Naive thymus-derived CD8-positive, alpha-beta T cell (primary cell): ENCODE measurements around the gene ANXA6. TPM values are rescaled to one million over a fixed set of nuclear protein-coding genes. Genes with fewer than 3 reads are reported as not detected.

Experiments used
- ATAC-seq, 2 donors: fragments of 150-1000 bp; cut with Tn5 transposase in 1 of 2; sonication (Bioruptor Pico), chemical (Tn5 transposase) in 1 of 2; 1 replicate in 1 of 2; 2 replicates in 1 of 2; pipeline ENCODE4 v1.10.0; 2021; ENCODE audit warnings: mild to moderate bottlenecking in 2 of 2, moderate library complexity in 2 of 2
- POLR2A ChIA-PET: fragments of 350-600 bp; sonication (Branson Sonifier 250); formaldehyde crosslinking; loops from one replicate; lab custom pipeline; 2021; ENCODE audit warnings: antibody characterized with exemption; lab: Charles Lee
- DNase-seq, 10 donors: peaks; one replicate each; pipeline versions ENCODE4 v3.0.0 to v3.0.0-alpha.2; 2020 to 2022
- H3K27ac Mint-ChIP-seq, 10 donors: one replicate each; pipeline ENCODE4 v1.8.0; 2020 to 2022; ENCODE audit warnings: mild to moderate bottlenecking in 10 of 10, mixed read lengths in 10 of 10, moderate library complexity in 4 of 10, inconsistent platforms in 1 of 10
- H3K27me3 Mint-ChIP-seq, 5 donors: one replicate each; pipeline ENCODE4 v1.8.0; 2021 to 2022; ENCODE audit warnings: mixed read lengths in 5 of 5
- H3K36me3 Mint-ChIP-seq, 3 donors: one replicate each; pipeline ENCODE4 v1.8.0; 2020 to 2022; ENCODE audit warnings: mixed read lengths in 3 of 3, mild to moderate bottlenecking in 2 of 3, inconsistent platforms in 1 of 3
- H3K4me1 Mint-ChIP-seq, 4 donors: one replicate each; pipeline ENCODE4 v1.8.0; 2021 to 2022; ENCODE audit warnings: mixed read lengths in 4 of 4
- H3K4me3 Mint-ChIP-seq, 10 donors: one replicate each; pipeline ENCODE4 v1.8.0; 2020 to 2022; ENCODE audit warnings: mild to moderate bottlenecking in 10 of 10, mixed read lengths in 10 of 10, moderate library complexity in 6 of 10, inconsistent platforms in 1 of 10
- H3K9me3 Mint-ChIP-seq, 9 donors: one replicate each; pipeline ENCODE4 v1.8.0; 2020 to 2022; ENCODE audit warnings: mixed read lengths in 9 of 9, mild to moderate bottlenecking in 3 of 9, inconsistent platforms in 1 of 9, moderate library complexity in 1 of 9
- polyA plus RNA-seq, 3 donors: library from polyadenylated mRNA; unstranded; fragments of 300-500 nt; fragmentation: Illumina TruSeq; gene quantifications; one replicate each; pipeline ENCODE4 v1.2.3, GENCODE V29; 2021
- total RNA-seq, 8 experiments: library from RNA in 2 of 8; stranded (reverse) in 2 of 8; gene quantifications; one replicate each; pipeline ENCODE4 v1.2.3 and lab custom pipeline; 2021 to 2026

ANXA6 gene
- total and polyA plus RNA-seq, 5 experiments from 2014 or later: 242 to 359 (median 318) TPM

- H3K9me3 Mint-ChIP-seq: no peaks in the 10 kb centered on the region
- DNase-seq (no peak), ATAC-seq (no peak)
- H3K27me3 Mint-ChIP-seq: no peaks in the 10 kb centered on the region
- peaks cover 33 to 83% (median 81%) of the 10 kb centered on the region in 4 donors for H3K4me1 Mint-ChIP-seq
- POLR2A ChIA-PET: interaction anchor here (1.0 to 3.1 kb wide), 5 partner anchors 8 to 25 kb away, joined by 3 to 16 read pairs (median 3); partner anchors contain the start of gene TNIP1
- H3K36me3 Mint-ChIP-seq: peaks cover 0 to 30% (median 12%) of the 10 kb centered on the region in 3 donors
- H3K4me3 Mint-ChIP-seq: no peak overlapping the region
- H3K27ac Mint-ChIP-seq: peak overlapping the region; percentile 35 to 93 (median 90)
Measured at GRCh38 chr5:151097061-151097460, 60.5 kb downstream of the ANXA6 start.

- H3K27ac Mint-ChIP-seq: peak overlapping the region; percentile 63 to 92 (median 90)
- ATAC-seq: no peak
- H3K9me3 Mint-ChIP-seq: no peaks in the 10 kb centered on the region
- no peaks in the 10 kb centered on the region for H3K27me3 Mint-ChIP-seq
- H3K4me1 Mint-ChIP-seq: peaks cover 39 to 93% (median 87%) of the 10 kb centered on the region in 4 donors
- POLR2A ChIA-PET: interaction anchor here (0.6 to 1.2 kb wide), 6 partner anchors 9 to 116 kb away, joined by 3 to 4 read pairs (median 3); no protein-coding TSS in a partner anchor
- peak overlapping the region in 5 of 10 donors; percentile 0 to 80 (median 54) for H3K4me3 Mint-ChIP-seq
- no peak for DNase-seq
- peaks cover 0 to 19% (median 6%) of the 10 kb centered on the region in 3 donors for H3K36me3 Mint-ChIP-seq
Measured at GRCh38 chr5:151096001-151096373, 61.6 kb downstream of the ANXA6 start.

DNA sequence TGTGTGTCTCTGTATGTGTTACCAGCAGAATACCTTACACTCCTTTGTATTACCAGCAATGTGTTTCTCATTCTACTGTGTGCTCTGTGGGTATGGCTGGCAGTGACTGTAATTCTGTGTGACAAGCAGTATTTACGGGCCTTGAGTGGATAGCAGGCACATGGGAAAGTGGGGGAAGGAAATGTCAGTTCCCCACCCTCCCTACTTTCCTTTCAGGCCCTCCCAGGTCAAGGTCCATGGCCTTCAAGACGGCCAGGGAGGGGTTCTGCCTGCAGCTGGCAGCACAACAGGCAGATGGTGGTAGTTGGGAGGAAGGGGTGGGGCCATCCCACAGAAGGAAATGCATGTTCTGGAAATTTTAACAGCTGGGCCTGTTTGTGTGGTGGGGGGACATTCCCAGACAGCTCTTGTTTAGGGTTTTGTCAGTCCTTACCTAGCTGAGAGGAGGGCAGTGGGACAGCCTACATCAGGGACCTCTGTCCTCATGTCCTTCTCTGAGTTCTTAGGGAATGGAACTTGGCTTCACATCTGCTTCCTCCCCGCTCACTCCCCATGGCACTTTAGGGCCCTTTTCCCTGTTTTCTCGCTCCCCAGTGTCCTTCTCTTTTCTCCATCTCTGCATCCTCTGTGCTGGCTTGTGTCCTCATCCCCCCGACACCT, 62.1 kb downstream of the ANXA6 start:
- ATAC-seq: no peak
- no peaks in the 10 kb centered on the region for H3K27me3 Mint-ChIP-seq
- H3K36me3 Mint-ChIP-seq: peaks cover 0 to 14% (median 4%) of the 10 kb centered on the region in 3 donors
- POLR2A ChIA-PET: interaction anchor here (0.6 to 1.2 kb wide), 3 partner anchors 18 to 116 kb away, joined by 3 to 4 read pairs (median 3); no protein-coding TSS in a partner anchor
- peak overlapping the region; percentile 63 to 92 (median 90) for H3K27ac Mint-ChIP-seq
- H3K4me3 Mint-ChIP-seq: peak overlapping the region in 4 of 10 donors; percentile 20 to 80 (median 58)
- no peak for DNase-seq
- peaks cover 39 to 89% (median 84%) of the 10 kb centered on the region in 4 donors for H3K4me1 Mint-ChIP-seq
- H3K9me3 Mint-ChIP-seq: no peaks in the 10 kb centered on the region

GRCh38 chr5:151094852-151095245, 62.7 kb downstream of the ANXA6 start:
- H3K27me3 Mint-ChIP-seq: no peaks in the 10 kb centered on the region
- H3K27ac Mint-ChIP-seq: peak overlapping the region in 8 of 10 donors; percentile 63 to 92 (median 84)
- no peak for ATAC-seq
- no peaks in the 10 kb centered on the region for H3K9me3 Mint-ChIP-seq
- POLR2A ChIA-PET: interaction anchor here (1.0 kb wide), 1 partner anchor 19 kb away, joined by 3 read pairs; no protein-coding TSS in a partner anchor
- H3K4me1 Mint-ChIP-seq: peaks cover 36 to 83% (median 81%) of the 10 kb centered on the region in 4 donors
- peaks cover 0 to 7% (median 0%) of the 10 kb centered on the region in 3 donors for H3K36me3 Mint-ChIP-seq
- H3K4me3 Mint-ChIP-seq: peak overlapping the region in 3 of 10 donors; percentile 8 to 47 (median 40)
- DNase-seq: no peak

GRCh38 chr5:151094030-151094851, 63.3 kb downstream of the ANXA6 start:
- POLR2A ChIA-PET: no interaction called here
- H3K4me1 Mint-ChIP-seq: peaks cover 34 to 78% (median 75%) of the 10 kb centered on the region in 4 donors
- H3K36me3 Mint-ChIP-seq: peaks cover 0 to 1% (median 0%) of the 10 kb centered on the region in 3 donors
- H3K27ac Mint-ChIP-seq: peak overlapping the region; percentile 68 to 92 (median 85)
- peak overlapping the region in 9 of 10 donors; percentile 8 to 70 (median 39) for H3K4me3 Mint-ChIP-seq
- DNase-seq (peak in 2 of 10 donors; percentile 10 to 27), ATAC-seq (peak; percentile 47 to 55)
- no peaks in the 10 kb centered on the region for H3K9me3 Mint-ChIP-seq
- H3K27me3 Mint-ChIP-seq: no peaks in the 10 kb centered on the region

DNA sequence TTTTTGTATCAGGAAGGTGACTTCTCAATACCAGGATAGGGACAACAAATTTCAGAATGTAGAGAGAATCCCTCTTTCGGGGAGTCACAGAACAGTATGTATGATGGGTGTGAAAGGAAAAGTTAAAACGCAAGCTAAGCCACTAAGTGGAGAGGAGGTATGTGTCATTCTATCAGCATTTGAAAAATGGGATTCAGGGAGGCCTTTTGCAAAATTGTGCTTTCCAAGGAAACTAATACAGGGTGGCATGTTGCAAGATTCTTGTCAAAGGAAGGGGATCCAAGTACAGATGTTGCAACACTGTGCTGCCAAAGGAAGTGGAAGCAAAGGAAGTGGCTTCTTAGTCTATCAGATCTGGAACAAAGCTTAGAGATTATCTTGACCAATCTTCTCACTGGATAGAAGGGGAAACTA, 64.1 kb downstream of the ANXA6 start:
- Mint-ChIP-seq H3K4me1 (peaks cover 28 to 71% (median 68%) of the 10 kb centered on the region in 4 donors), H3K27ac (peak overlapping the region; percentile 68 to 92 (median 85)), H3K4me3 (peak overlapping the region in 8 of 10 donors; percentile 14 to 70 (median 47)), H3K9me3 (no peaks in the 10 kb centered on the region), H3K27me3 (no peaks in the 10 kb centered on the region), H3K36me3 (no peaks in the 10 kb centered on the region)
- DNase-seq (no peak), ATAC-seq (peak; percentile 2 to 36)
- POLR2A ChIA-PET: interaction anchor here (0.9 to 1.3 kb wide), 3 partner anchors 10 to 13 kb away, joined by 3 to 6 read pairs (median 5); partner anchors contain the start of gene TNIP1

DNA sequence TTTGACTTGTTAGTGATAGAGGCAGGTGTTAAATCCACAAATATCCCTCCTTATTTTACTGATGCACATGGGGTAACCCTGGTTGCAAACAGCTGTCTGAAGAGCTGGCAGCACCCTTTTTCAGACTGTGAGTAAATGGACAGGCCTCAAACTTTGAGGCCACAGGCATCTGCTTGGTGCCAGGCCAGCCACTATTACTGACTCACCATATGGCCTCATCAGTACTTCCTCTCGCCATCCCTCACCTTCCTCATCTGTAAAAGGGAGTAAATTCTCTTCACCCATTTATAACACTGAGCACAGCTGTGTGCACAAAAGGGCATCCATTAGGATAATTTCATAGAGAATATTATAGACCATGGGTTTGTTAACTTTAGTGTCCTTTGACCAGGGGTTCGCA, 64.8 kb downstream of the ANXA6 start:
- H3K36me3 Mint-ChIP-seq: no peaks in the 10 kb centered on the region
- peak overlapping the region in 1 of 10 donors; percentile 25 for H3K4me3 Mint-ChIP-seq
- ATAC-seq (no peak), DNase-seq (no peak)
- POLR2A ChIA-PET: interaction anchor here (0.6 to 1.3 kb wide), 5 partner anchors 9 to 662 kb away, joined by 3 to 6 read pairs (median 4); partner anchors contain the start of gene TNIP1
- H3K27ac Mint-ChIP-seq: peak overlapping the region in 6 of 10 donors; percentile 6 to 88 (median 43)
- H3K9me3 Mint-ChIP-seq: no peaks in the 10 kb centered on the region
- H3K4me1 Mint-ChIP-seq: peaks cover 28 to 64% (median 61%) of the 10 kb centered on the region in 4 donors
- H3K27me3 Mint-ChIP-seq: no peaks in the 10 kb centered on the region

DNA sequence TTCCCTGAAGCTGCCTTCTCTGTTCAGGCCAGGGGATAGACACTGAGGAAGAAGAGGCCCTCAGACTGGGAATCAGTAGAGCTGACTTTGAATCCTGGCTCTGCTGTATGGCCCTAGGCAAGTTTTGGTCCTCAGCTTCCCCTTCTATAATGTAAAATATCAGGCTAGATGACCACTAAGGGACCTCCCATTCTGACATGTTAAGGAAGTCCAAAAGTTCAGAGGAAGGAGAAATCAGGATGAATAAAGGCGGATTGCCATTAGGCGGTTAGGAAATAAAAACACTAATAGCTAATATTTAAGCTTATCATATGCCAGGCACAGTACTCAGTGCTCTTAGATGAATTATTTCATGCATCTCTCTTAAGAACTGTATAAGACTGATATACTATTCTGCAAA, 67.9 kb downstream of the ANXA6 start:
- H3K4me1 Mint-ChIP-seq: peaks cover 23 to 60% (median 51%) of the 10 kb centered on the region in 4 donors
- DNase-seq (no peak), ATAC-seq (no peak)
- no peak overlapping the region for H3K27ac Mint-ChIP-seq
- H3K4me3 Mint-ChIP-seq: no peak overlapping the region
- H3K36me3 Mint-ChIP-seq: no peaks in the 10 kb centered on the region
- no peaks in the 10 kb centered on the region for H3K9me3 Mint-ChIP-seq
- POLR2A ChIA-PET: interaction anchor here (3.0 kb wide), 1 partner anchor 10 kb away, joined by 22 read pairs; the partner anchor contains the start of gene TNIP1
- no peaks in the 10 kb centered on the region for H3K27me3 Mint-ChIP-seq

GRCh38 chr5:151088986-151089385, 68.6 kb downstream of the ANXA6 start:
- Mint-ChIP-seq H3K4me1 (peaks cover 20 to 57% (median 44%) of the 10 kb centered on the region in 4 donors), H3K36me3 (no peaks in the 10 kb centered on the region), H3K27ac (peak overlapping the region in 1 of 10 donors; percentile 44), H3K9me3 (no peaks in the 10 kb centered on the region), H3K4me3 (no peak overlapping the region), H3K27me3 (no peaks in the 10 kb centered on the region)
- no peak for ATAC-seq
- POLR2A ChIA-PET: interaction anchor here (3.0 kb wide), 1 partner anchor 9 kb away, joined by 22 read pairs; the partner anchor contains the start of gene TNIP1
- DNase-seq: no peak

DNA sequence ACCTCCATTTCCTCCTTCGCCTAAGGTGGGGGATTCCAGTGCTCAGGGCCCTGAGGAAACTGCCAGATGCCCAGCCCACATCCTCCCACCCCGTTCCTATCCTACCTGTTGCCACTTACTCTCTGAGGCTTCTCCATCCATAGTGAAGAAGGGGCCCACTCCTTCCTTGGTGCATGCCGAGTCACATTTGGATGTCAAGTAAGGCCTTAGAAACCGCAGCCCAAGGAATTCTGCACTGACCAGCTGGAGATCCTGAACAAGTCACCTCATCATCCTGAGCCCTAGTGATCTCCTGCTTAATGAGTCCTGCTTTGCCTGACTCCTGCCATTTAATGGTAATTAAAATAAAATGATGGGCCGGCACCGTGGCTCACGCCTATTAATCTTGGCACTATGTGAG, 70.1 kb downstream of the ANXA6 start:
- Mint-ChIP-seq H3K4me3 (no peak overlapping the region), H3K27ac (peak overlapping the region in 2 of 10 donors; percentile 18 to 37), H3K9me3 (no peaks in the 10 kb centered on the region), H3K36me3 (no peaks in the 10 kb centered on the region), H3K4me1 (peaks cover 16 to 57% (median 38%) of the 10 kb centered on the region in 4 donors), H3K27me3 (no peaks in the 10 kb centered on the region)
- DNase-seq: no peak
- POLR2A ChIA-PET: interaction anchor here (1.0 kb wide), 1 partner anchor 63 kb away, joined by 6 read pairs; no protein-coding TSS in a partner anchor
- no peak for ATAC-seq

DNA sequence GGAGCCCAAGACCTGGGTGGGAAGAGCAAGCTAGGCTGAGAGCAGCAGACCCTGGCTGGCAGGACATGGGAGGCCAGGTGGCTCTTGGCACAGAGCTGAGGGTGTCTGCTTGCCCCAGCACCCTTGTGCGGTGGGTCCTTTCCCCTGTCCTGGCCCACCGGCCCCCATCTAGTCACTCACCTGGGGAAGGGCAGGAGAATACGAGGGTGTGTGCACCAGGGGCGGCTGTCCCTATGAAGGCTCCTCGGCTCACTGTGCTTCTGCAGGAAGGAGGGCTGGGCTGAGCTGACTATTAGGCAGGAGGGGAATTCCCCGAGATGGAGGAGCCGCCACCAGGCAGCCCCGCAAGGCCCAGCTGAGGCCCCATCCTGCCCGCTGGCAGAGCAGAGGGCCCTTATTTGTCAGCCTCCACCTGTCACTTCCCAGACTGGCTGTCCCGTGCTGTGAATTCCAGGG, 70.6 kb downstream of the ANXA6 start:
- Mint-ChIP-seq H3K4me3 (peak overlapping the region in 5 of 10 donors; percentile 9 to 65 (median 14)), H3K27ac (peak overlapping the region in 5 of 10 donors; percentile 0 to 82 (median 69)), H3K9me3 (no peaks in the 10 kb centered on the region), H3K36me3 (no peaks in the 10 kb centered on the region), H3K4me1 (peaks cover 19 to 60% (median 39%) of the 10 kb centered on the region in 4 donors), H3K27me3 (no peaks in the 10 kb centered on the region)
- POLR2A ChIA-PET: interaction anchor here (1.0 kb wide), 2 partner anchors 63 to 166 kb away, joined by 3 to 6 read pairs; no protein-coding TSS in a partner anchor
- peak in 9 of 10 donors; percentile 19 to 71 (median 33) for DNase-seq
- ATAC-seq: peak; percentile 88 to 91
